Karpas-422 (cell line): ENCODE results near the gene SCFD2. TPM values are rescaled to one million over a fixed set of nuclear protein-coding genes. Genes with fewer than 3 reads are reported as not detected.
"Not testable (repeated sequence)": the region's sequence is repeated elsewhere in the genome, so short reads cannot be mapped to it uniquely, and the experiment has no call there.

Experiments
- DNase-seq: peaks from one replicate; pipeline ENCODE4 v3.0.0-alpha.2; 2015
- H2AFZ ChIP-seq: fragments of 200-600 bp; sonication (generic); 2 replicates; pipeline ENCODE4 v1.6.1; 2014; ENCODE audit warnings: antibody characterized with exemption, low read length, mixed read lengths
- H3K27ac ChIP-seq: fragments of 200-600 bp; sonication (generic); 2 replicates; pipeline ENCODE4 v1.5.1; 2014; ENCODE audit warnings: mild to moderate bottlenecking, low read length, moderate library complexity
- H3K27me3 ChIP-seq: fragments of 200-600 bp; sonication (generic); 2 replicates; pipeline ENCODE4 v1.6.1; 2014; ENCODE audit warnings: low read length, mixed read lengths
- H3K36me3 ChIP-seq: fragments of 200-600 bp; sonication (generic); 2 replicates; pipeline ENCODE4 v1.6.1; 2014; ENCODE audit warnings: low read length, mixed read lengths; ENCODE audit not compliant: insufficient read depth
- H3K4me1 ChIP-seq: fragments of 200-600 bp; sonication (generic); 2 replicates; pipeline ENCODE4 v1.6.1; 2014; ENCODE audit warnings: mild to moderate bottlenecking, low read length, mixed read lengths
- H3K4me2 ChIP-seq: fragments of 200-600 bp; sonication (generic); 2 replicates; pipeline ENCODE4 v1.6.1; 2014; ENCODE audit warnings: low read length, low read depth, mild to moderate bottlenecking; ENCODE audit not compliant: poor library complexity, severe bottlenecking
- H3K4me3 ChIP-seq: fragments of 200-600 bp; sonication (generic); 2 replicates; pipeline ENCODE4 v1.5.1; 2014; ENCODE audit warnings: mild to moderate bottlenecking, antibody characterized with exemption, low read length, mixed read lengths
- H3K79me2 ChIP-seq: fragments of 200-600 bp; sonication (generic); 2 replicates; pipeline ENCODE4 v1.6.1; 2014; ENCODE audit warnings: mild to moderate bottlenecking, low read length, mixed read lengths
- H3K9ac ChIP-seq: fragments of 200-600 bp; sonication (generic); 2 replicates; pipeline ENCODE4 v1.6.0; 2014; ENCODE audit warnings: low read length
- H3K9me2 ChIP-seq: fragments of 200-600 bp; sonication (generic), shearing (Covaris generic); replicated peaks from 2 replicates; pipeline ENCODE4 v1.6.0; 2014; ENCODE audit warnings: mild to moderate bottlenecking, low read length, moderate library complexity; ENCODE audit not compliant: insufficient read depth
- H3K9me3 ChIP-seq: fragments of 300-700, 200-600 bp; sonication (generic); 2 replicates; pipeline ENCODE4 v1.6.1; 2014; ENCODE audit warnings: low read length, mixed read lengths
- H4K20me1 ChIP-seq: fragments of 200-600 bp; sonication (generic); 2 replicates; pipeline ENCODE4 v1.6.1; 2014; ENCODE audit warnings: mild to moderate bottlenecking, antibody characterized with exemption, low read length, low read depth; ENCODE audit not compliant: insufficient read depth
- total RNA-seq: library from RNA; depleted of rRNA; stranded (reverse); fragments of >200 nt; shearing (Covaris generic); gene quantifications from 2 replicates; pipeline ENCODE4 v1.2.3, GENCODE V29; 2014; ENCODE audit warnings: low replicate concordance

SCFD2 gene
- total RNA-seq, 1 experiment from 2014 or later: 28.5 TPM

- DNase-seq: no peak
- H4K20me1 ChIP-seq: no peaks in the 10 kb centered on the region
- H3K36me3 ChIP-seq: no peaks in the 10 kb centered on the region
- H3K4me1 ChIP-seq: peaks cover 11% of the 10 kb centered on the region
- H3K4me2 ChIP-seq: no peak overlapping the region
- H3K79me2 ChIP-seq: no peaks in the 10 kb centered on the region
- H3K9me3 ChIP-seq: no peaks in the 10 kb centered on the region
- H2AFZ ChIP-seq: no peak overlapping the region
- no peak overlapping the region for H3K9ac ChIP-seq
- no peak overlapping the region for H3K27ac ChIP-seq
- H3K4me3 ChIP-seq: no peak overlapping the region
- no peaks in the 10 kb centered on the region for H3K9me2 ChIP-seq
- H3K27me3 ChIP-seq: no peaks in the 10 kb centered on the region
Measured at GRCh38 chr4:53059871-53060270, 306.0 kb downstream of the SCFD2 start.

- Histone ChIP-seq H3K4me1 (peaks cover 5% of the 10 kb centered on the region), H3K9me3 (no peaks in the 10 kb centered on the region), H3K36me3 (no peaks in the 10 kb centered on the region), H3K79me2 (no peaks in the 10 kb centered on the region), H3K4me3 (no peak overlapping the region), H3K9ac (no peak overlapping the region), H2AFZ (no peak overlapping the region), H3K27ac (no peak overlapping the region), H3K27me3 (no peaks in the 10 kb centered on the region), H4K20me1 (no peaks in the 10 kb centered on the region), H3K9me2 (no peaks in the 10 kb centered on the region), H3K4me2 (no peak overlapping the region)
- no peak for DNase-seq
Measured at GRCh38 chr4:53059256-53059655, 306.6 kb downstream of the SCFD2 start.

GRCh38 chr4:53057679-53058078 lies 308.2 kb downstream of the SCFD2 start:
- DNase-seq: no peak
- H3K79me2 ChIP-seq: no peaks in the 10 kb centered on the region
- H3K36me3 ChIP-seq: no peaks in the 10 kb centered on the region

GRCh38 chr4:53057108-53057507 lies 308.8 kb downstream of the SCFD2 start:
- H3K27ac ChIP-seq, H3K9ac ChIP-seq, H3K36me3 ChIP-seq, H3K9me2 ChIP-seq, H3K27me3 ChIP-seq, H4K20me1 ChIP-seq, H3K4me1 ChIP-seq, DNase-seq, H3K9me3 ChIP-seq, H3K4me3 ChIP-seq, H3K4me2 ChIP-seq, H3K79me2 ChIP-seq, H2AFZ ChIP-seq: not testable (repeated sequence)

More at GRCh38 chr4:53057679-53058078, 308.2 kb downstream of the SCFD2 start:
- Histone ChIP-seq H3K4me3 (no peak overlapping the region), H3K9me2 (no peaks in the 10 kb centered on the region), H3K4me1 (0 out of 2 replicates have a peak, but pooled peaks cover 2% of the 10 kb centered on the region), H3K27ac (no peak overlapping the region), H3K4me2 (no peak overlapping the region), H3K9ac (no peak overlapping the region), H3K27me3 (no peaks in the 10 kb centered on the region), H3K9me3 (no peaks in the 10 kb centered on the region), H2AFZ (no peak overlapping the region), H4K20me1 (no peaks in the 10 kb centered on the region)

GRCh38 chr4:53055716-53056403 lies 310.0 kb downstream of the SCFD2 start:
- H3K9me3 ChIP-seq: no peaks in the 10 kb centered on the region
- no peak overlapping the region for H3K4me2 ChIP-seq
- no peaks in the 10 kb centered on the region for H3K79me2 ChIP-seq
- no peaks in the 10 kb centered on the region for H4K20me1 ChIP-seq
- no peak overlapping the region for H3K27ac ChIP-seq
- no peaks in the 10 kb centered on the region for H3K36me3 ChIP-seq
- no peaks in the 10 kb centered on the region for H3K4me1 ChIP-seq
- DNase-seq: no peak
- H3K9me2 ChIP-seq: no peaks in the 10 kb centered on the region
- no peak overlapping the region for H3K9ac ChIP-seq
- no peak overlapping the region for H2AFZ ChIP-seq
- H3K27me3 ChIP-seq: no peaks in the 10 kb centered on the region
- no peak overlapping the region for H3K4me3 ChIP-seq

GRCh38 chr4:53055274-53055673 lies 310.6 kb downstream of the SCFD2 start:
- H3K27ac ChIP-seq: no peak overlapping the region
- no peaks in the 10 kb centered on the region for H3K4me1 ChIP-seq
- no peak overlapping the region for H2AFZ ChIP-seq
- no peaks in the 10 kb centered on the region for H3K9me3 ChIP-seq
- H4K20me1 ChIP-seq: no peaks in the 10 kb centered on the region
- H3K9ac ChIP-seq: no peak overlapping the region
- H3K79me2 ChIP-seq: no peaks in the 10 kb centered on the region
- no peaks in the 10 kb centered on the region for H3K27me3 ChIP-seq
- H3K36me3 ChIP-seq: no peaks in the 10 kb centered on the region
- no peak overlapping the region for H3K4me2 ChIP-seq
- H3K9me2 ChIP-seq: no peaks in the 10 kb centered on the region
- no peak overlapping the region for H3K4me3 ChIP-seq
- DNase-seq: no peak

- Histone ChIP-seq H2AFZ (no peak overlapping the region), H3K9me2 (no peaks in the 10 kb centered on the region), H3K4me3 (no peak overlapping the region), H3K4me2 (no peak overlapping the region), H3K4me1 (no peaks in the 10 kb centered on the region), H3K9me3 (no peaks in the 10 kb centered on the region), H3K27ac (no peak overlapping the region), H3K27me3 (no peaks in the 10 kb centered on the region), H3K36me3 (no peaks in the 10 kb centered on the region), H3K79me2 (no peaks in the 10 kb centered on the region), H3K9ac (no peak overlapping the region), H4K20me1 (no peaks in the 10 kb centered on the region)
- peak; percentile 14 for DNase-seq
Measured at GRCh38 chr4:53050361-53050774, 315.5 kb downstream of the SCFD2 start.

GRCh38 chr4:53049528-53049927 lies 316.3 kb downstream of the SCFD2 start:
- no peaks in the 10 kb centered on the region for H3K4me1 ChIP-seq
- H3K9me3 ChIP-seq: no peaks in the 10 kb centered on the region
- no peak overlapping the region for H3K9ac ChIP-seq
- no peak overlapping the region for H2AFZ ChIP-seq
- no peaks in the 10 kb centered on the region for H4K20me1 ChIP-seq
- H3K9me2 ChIP-seq: no peaks in the 10 kb centered on the region
- H3K4me3 ChIP-seq: no peak overlapping the region
- DNase-seq: peak; percentile 23
- no peaks in the 10 kb centered on the region for H3K79me2 ChIP-seq
- H3K27ac ChIP-seq: no peak overlapping the region
- H3K27me3 ChIP-seq: no peaks in the 10 kb centered on the region
- H3K4me2 ChIP-seq: no peak overlapping the region
- H3K36me3 ChIP-seq: no peaks in the 10 kb centered on the region
